ENCODE measurements around the gene PTRHD1. TPM values are rescaled to one million over a fixed set of nuclear protein-coding genes. Genes with fewer than 3 reads are reported as not detected.

The PTRHD1 gene
- total and polyA plus RNA-seq, 2 of the 8 experiments (the other 6 are each of a cell fraction or from before 2014, with no cell fraction given), result 46.2 to 91.9 TPM

- TF ChIP-seq CTCF (IDR thresholded peaks at IDR 0.05; ENCODE audit: control extremely low read depth in 1 of 3, insufficient read depth in 1 of 3, low read depth in 1 of 3, low read length in 3 of 3) (no peak), MAX (IDR thresholded peaks at IDR 0.05) (no peak), SIRT6 (IDR thresholded peaks at IDR 0.05; ENCODE audit: low read length) (no peak)
These were observed 44.9 kb upstream of the PTRHD1 start (continued) for GRCh38 chr2:24837996-24838513.
